Stimulated activated naive CD8-positive, alpha-beta T cell treated with anti-CD3 and anti-CD28 coated beads, Interleukin-15, amount 100 ng/mL, for 72 hours (primary cell): ENCODE data around the gene TERT.
"Not testable (repeated sequence)": the region's sequence is repeated elsewhere in the genome, so short reads cannot be mapped to it uniquely, and the experiment has no call there.

Experiments
- ATAC-seq: fragments of 150-1000 bp; cut with Tn5 transposase; 2 replicates; pipeline ENCODE4 v1.10.0; 2021; ENCODE audit warnings: mild to moderate bottlenecking, moderate library complexity
- DNase-seq, 2 donors: peaks; one replicate each; pipeline ENCODE4 v3.0.0; 2021 to 2022
- H3K27ac Mint-ChIP-seq, 2 donors: one replicate each; pipeline ENCODE4 v1.8.0; 2022; ENCODE audit warnings: mild to moderate bottlenecking in 2 of 2, mixed read lengths in 2 of 2, moderate library complexity in 2 of 2
- H3K27me3 Mint-ChIP-seq: one replicate; pipeline ENCODE4 v1.8.0; 2022; ENCODE audit warnings: mixed read lengths
- H3K4me1 Mint-ChIP-seq: one replicate; pipeline ENCODE4 v1.8.0; 2022; ENCODE audit warnings: mild to moderate bottlenecking, mixed read lengths
- H3K4me3 Mint-ChIP-seq, 2 donors: one replicate each; pipeline ENCODE4 v1.8.0; 2022; ENCODE audit warnings: mild to moderate bottlenecking in 2 of 2, mixed read lengths in 2 of 2, moderate library complexity in 1 of 2
- H3K9me3 Mint-ChIP-seq, 2 donors: one replicate each; pipeline ENCODE4 v1.8.0; 2022; ENCODE audit warnings: mixed read lengths in 2 of 2

Gene TERT

DNA sequence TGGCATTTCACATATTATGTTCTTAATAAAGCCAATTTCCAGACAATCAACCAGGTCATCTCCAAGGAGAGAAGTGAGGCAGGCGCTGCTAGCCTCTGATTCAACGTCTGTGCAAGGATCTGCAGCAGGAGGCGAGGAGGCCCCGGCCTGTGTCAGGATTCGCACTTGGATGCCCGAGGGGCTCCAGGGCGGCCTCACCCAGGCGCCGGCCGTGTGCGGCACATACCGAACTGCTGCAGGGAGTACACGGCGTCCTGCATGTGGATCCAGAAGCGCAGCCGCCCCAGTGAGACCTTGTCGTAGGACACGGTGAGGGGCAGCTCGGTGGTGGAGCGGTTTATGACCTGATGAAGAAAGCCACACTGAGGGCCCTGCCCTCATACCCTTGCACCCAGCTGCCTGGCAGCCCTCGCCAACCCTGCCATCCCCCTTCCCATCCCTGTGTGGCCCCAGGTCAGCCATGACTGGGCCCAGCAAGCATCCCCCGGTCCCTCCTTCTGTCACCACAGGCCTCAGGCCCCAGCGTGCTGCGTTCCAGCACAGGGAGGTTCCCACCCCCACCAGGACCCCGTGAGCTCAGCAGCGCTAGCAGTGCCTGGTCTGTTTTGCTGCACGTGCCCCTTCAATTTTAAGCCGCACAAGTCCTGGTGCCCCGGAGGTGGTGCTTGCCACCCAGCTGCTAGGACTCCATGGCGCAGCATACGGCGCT, 40.1 kb upstream of the TERT start:
- DNase-seq (no peak), ATAC-seq (no peak)
- Mint-ChIP-seq H3K4me1 (peaks cover 15% of the 10 kb centered on the region), H3K9me3 (no peaks in the 10 kb centered on the region), H3K4me3 (no peak overlapping the region), H3K27me3 (no peaks in the 10 kb centered on the region), H3K27ac (no peak overlapping the region)

DNA sequence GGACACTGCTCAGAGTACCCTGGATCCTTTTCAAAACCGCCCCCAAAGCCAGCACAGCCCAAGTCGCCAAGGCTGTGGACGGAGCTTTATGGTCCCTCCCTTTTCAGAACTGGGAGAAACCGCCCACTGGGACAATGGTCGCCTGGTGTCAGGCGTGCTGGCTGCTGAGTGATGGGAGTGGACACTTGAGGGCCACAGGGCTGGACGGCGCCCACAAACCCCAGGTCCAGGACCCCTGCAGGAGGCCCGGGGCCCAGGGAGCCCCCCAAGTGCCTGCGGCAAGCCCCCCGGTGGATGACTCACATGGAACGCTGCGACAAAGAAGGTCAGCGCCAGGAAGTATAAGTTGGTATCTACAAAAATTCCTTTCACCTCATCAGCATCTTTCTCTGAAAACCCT, 39.1 kb upstream of the TERT start:
- no peak for ATAC-seq
- Mint-ChIP-seq H3K9me3 (no peaks in the 10 kb centered on the region), H3K4me1 (peaks cover 15% of the 10 kb centered on the region), H3K27me3 (no peaks in the 10 kb centered on the region), H3K27ac (no peak overlapping the region), H3K4me3 (no peak overlapping the region)
- no peak for DNase-seq

DNA sequence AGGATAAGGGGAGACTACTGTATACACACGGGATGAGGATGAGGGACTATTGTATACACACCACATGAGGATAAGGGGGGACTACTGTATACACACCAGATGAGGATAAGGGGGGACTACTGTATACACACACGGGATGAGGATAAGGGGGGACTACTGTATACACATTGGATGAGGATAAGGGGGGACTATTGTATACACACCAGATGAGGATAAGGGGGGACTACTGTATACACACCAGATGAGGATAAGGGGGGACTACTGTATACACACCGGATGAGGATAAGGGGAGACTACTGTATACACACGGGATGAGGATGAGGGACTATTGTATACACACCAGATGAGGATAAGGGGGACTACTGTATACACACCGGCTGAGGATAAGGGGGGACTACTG, 38.4 kb upstream of the TERT start:
- not testable (repeated sequence) for ATAC-seq, H3K27ac Mint-ChIP-seq, H3K9me3 Mint-ChIP-seq

DNA sequence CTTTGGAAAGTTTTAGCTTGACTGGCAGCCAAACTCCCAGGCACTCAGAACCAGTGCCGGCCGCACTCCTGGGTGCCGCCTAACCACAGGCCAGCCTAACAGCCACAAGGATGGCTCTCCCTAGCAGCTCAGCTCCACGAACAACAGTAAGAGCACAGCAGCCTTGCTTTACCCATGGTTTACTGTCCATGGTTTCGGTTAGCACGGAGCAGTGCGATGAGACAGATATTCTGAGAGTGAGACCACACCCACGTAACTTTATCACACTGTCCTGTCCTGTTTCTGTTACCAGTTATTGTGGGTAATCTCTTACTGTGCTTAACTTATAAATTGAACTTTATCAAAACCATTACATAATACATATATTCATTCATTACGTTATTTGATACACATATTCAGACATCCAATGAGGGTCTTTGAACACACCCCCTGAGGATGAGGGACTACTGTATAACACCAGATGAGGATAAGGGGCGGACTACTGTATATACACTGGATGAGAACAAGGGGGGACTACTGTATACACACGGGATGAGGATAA, 37.7 kb upstream of the TERT start:
- no peaks in the 10 kb centered on the region for H3K9me3 Mint-ChIP-seq
- ATAC-seq = peak; percentile 74
- H3K27me3 Mint-ChIP-seq = no peaks in the 10 kb centered on the region
- no peak overlapping the region for H3K27ac Mint-ChIP-seq
- H3K4me3 Mint-ChIP-seq = no peak overlapping the region
- H3K4me1 Mint-ChIP-seq = peaks cover 11% of the 10 kb centered on the region
- no peak for DNase-seq

More for the DNA sequence above, 38.4 kb upstream of the TERT start:
- peaks cover 15% of the 10 kb centered on the region for H3K4me1 Mint-ChIP-seq
- H3K27me3 Mint-ChIP-seq, DNase-seq, H3K4me3 Mint-ChIP-seq: not testable (repeated sequence)

DNA sequence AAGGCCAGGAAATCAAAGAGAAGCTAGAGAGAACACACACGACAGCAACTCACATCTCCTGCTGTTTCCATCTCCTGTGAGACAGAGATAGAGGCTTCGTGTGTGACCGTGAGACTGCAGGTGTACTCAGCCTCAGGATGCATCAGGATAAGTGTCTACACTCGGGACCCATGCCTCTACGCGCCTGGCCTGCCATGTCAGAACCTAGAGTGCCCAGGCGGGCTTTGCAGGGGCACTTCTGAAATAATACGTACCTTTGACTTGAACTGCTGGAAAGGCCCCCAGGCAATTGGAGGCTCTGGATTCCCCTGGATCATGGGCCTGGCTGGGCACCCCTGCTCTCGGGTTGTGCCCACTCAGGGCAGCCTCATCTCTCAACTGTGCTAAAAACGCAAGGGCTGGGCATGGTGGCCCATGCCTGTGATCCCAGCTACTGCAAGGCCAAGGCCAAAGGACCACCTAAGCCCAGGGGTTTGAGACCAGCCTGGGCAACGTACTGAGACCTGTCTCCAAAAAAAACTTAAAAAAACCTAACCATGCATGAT, 37.1 kb upstream of the TERT start:
- DNase-seq (no peak), ATAC-seq (peak; percentile 16)
- H3K4me3 Mint-ChIP-seq = no peak overlapping the region
- peaks cover 11% of the 10 kb centered on the region for H3K4me1 Mint-ChIP-seq
- H3K27me3 Mint-ChIP-seq = no peaks in the 10 kb centered on the region
- no peak overlapping the region for H3K27ac Mint-ChIP-seq
- H3K9me3 Mint-ChIP-seq = no peaks in the 10 kb centered on the region

DNA sequence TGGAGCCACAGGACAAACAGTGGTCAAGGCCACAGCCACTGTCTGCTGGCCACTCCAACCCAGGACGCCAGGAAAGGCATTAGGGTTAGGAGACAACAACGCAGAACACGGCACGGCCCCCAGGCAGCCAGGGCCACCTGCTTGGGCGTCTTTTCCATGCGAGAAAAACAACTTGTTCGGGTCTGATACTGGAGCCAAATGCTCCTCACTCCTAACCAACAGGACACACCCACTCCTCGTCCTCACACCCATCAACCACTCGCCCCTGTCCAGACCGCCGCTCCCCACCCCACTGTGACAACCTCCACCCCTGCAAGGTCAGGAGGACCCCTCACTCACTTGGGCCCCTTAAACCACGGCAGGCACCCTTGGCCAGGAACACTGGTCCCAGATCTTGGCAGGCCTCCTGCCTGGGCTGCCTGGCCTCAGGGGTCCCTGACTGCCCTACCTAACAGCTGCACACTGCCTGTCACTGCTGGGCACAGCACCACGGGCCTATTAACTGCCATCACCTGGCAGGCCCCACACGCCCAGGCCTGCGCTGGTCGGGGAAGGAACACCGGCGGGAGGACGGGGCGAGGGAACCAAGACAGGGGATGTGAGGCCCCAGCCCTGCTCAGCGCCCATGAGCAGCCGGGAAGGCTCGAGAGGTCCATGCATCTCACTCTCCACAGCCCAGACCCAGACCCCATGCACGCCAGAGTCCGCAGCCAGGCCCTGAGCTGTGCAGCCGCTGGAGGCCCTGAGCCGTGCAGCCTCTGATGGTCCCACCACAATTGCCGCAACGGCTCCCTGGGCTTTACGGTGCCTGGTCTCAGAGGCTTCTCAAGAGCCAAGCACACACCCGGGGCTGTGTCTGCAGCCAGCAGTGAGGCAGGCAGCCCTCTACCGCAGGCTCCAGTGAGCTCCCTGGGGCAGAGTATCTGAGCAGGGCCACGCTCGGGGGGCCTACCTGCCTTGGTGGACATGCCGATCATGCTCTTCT, 36.3 kb upstream of the TERT start:
- H3K4me3 Mint-ChIP-seq = no peak overlapping the region
- no peaks in the 10 kb centered on the region for H3K27me3 Mint-ChIP-seq
- no peaks in the 10 kb centered on the region for H3K9me3 Mint-ChIP-seq
- ATAC-seq (peak; percentile 36), DNase-seq (no peak)
- H3K27ac Mint-ChIP-seq = no peak overlapping the region
- H3K4me1 Mint-ChIP-seq = peaks cover 3% of the 10 kb centered on the region

DNA sequence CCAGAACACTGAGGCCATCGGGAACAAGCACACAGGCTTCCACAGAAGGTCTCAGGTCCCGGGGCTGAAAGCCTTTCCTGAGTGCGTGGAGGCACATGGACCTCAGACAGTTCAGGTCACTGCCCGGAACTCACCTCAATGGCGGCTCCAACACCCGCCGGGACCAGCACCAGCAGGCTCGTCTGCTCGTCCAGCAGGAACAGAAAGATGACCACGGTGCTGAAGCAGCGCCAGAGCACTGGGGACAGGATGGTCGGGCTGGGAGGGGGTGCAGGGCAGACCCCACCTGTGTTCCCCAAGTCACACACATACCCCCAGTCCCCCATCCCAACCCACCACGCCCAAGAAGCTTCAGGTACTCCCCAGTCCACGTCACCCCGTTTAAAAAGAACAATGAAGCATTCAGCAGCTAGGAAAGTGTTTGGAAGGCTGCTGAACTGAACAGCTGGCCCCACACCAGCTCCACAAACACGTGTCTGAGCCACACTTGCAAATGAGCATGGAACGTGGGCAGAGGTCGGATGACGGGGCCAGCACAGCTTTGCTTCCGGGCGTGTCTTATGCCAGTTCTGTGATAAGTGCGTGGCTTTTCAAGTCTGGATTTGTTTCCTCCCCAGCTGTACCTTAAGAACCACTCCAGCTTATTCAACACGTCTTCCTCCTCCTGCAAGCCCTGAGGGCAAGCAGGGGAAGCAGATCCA, 35.4 kb upstream of the TERT start:
- H3K9me3 Mint-ChIP-seq = no peaks in the 10 kb centered on the region
- no peaks in the 10 kb centered on the region for H3K4me1 Mint-ChIP-seq
- no peak overlapping the region for H3K27ac Mint-ChIP-seq
- ATAC-seq (no peak), DNase-seq (no peak)
- H3K4me3 Mint-ChIP-seq = no peak overlapping the region
- no peaks in the 10 kb centered on the region for H3K27me3 Mint-ChIP-seq

DNA sequence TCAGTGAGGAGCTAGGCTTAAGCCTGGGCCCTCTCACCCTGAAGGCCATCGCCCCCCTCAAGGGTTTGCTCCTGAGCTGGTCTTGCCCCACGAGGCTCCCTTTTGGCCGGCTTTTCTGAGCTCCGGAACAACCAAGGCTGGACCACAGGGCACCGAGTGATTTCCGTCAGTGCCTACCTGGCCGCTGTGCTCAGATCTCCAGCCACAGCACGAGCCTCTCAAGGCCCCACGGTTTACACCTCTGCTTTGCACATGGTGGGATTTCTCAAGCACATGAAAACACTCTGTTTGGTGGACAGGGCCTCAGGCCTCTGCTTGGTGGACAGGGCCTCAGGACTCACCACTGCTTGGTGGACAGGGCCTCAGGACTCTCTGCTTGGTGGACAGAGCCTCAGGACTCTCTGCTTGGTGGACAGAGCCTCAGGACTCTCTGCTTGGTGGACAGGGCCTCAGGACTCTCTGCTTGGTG, 34.3 kb upstream of the TERT start:
- H3K27me3 Mint-ChIP-seq = no peaks in the 10 kb centered on the region
- DNase-seq = no peak
- peak overlapping the region in 1 of 2 donors; percentile 1 for H3K27ac Mint-ChIP-seq
- H3K4me1 Mint-ChIP-seq = no peaks in the 10 kb centered on the region
- no peak for ATAC-seq
- H3K9me3 Mint-ChIP-seq = no peaks in the 10 kb centered on the region
- H3K4me3 Mint-ChIP-seq = no peak overlapping the region

GRCh38 chr5:1328237-1329110, 33.6 kb upstream of the TERT start:
- not testable (repeated sequence) for ATAC-seq, H3K4me1 Mint-ChIP-seq

DNA sequence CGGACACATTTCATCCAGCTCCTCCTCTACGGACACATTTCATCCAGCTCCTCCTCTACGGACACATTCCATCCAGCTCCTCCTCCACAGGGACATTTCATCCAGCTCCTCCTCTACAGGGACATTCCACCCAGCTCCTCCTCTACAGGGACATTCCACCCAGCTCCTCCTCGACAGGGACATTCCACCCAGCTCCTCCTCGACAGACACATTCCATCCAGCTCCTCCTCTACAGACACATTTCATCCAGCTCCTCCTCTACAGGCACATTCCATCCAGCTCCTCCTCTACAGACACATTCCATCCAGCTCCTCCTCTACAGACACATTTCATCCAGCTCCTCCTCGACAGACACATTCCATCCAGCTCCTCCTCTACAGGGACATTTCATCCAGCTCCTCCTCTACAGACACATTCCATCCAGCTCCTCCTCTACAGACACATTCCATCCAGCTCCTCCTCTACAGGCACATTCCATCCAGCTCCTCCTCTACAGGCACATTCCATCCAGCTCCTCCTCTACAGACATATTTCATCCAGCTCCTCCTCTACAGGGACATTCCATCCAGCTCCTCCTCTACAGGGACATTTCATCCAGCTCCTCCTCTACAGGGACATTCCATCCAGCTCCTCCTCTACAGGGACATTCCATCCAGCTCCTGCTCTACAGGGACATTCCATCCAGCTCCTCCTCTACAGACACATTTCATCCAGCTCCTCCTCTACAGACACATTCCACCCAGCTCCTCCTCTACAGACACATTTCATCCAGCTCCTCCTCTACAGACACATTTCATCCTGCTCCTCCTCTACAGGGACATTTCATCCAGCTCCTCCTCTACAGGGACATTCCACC, 32.3 kb upstream of the TERT start:
- H3K27me3 Mint-ChIP-seq, H3K27ac Mint-ChIP-seq, H3K4me3 Mint-ChIP-seq, H3K9me3 Mint-ChIP-seq, H3K4me1 Mint-ChIP-seq, DNase-seq, ATAC-seq: not testable (repeated sequence)

More at GRCh38 chr5:1328237-1329110, 33.6 kb upstream of the TERT start:
- peak overlapping the region in 1 of 2 donors; percentile 1 for H3K27ac Mint-ChIP-seq
- H3K4me3 Mint-ChIP-seq, H3K27me3 Mint-ChIP-seq, DNase-seq, H3K9me3 Mint-ChIP-seq: not testable (repeated sequence)

- H3K27ac Mint-ChIP-seq = peak overlapping the region in 1 of 2 donors; percentile 47
- not testable (repeated sequence) for H3K4me3 Mint-ChIP-seq, DNase-seq, H3K27me3 Mint-ChIP-seq, H3K4me1 Mint-ChIP-seq, H3K9me3 Mint-ChIP-seq, ATAC-seq
Observed at GRCh38 chr5:1326532-1326875, 31.6 kb upstream of the TERT start.

- Mint-ChIP-seq H3K4me3 (no peak overlapping the region), H3K27me3 (no peaks in the 10 kb centered on the region), H3K9me3 (no peaks in the 10 kb centered on the region), H3K4me1 (no peaks in the 10 kb centered on the region), H3K27ac (peak overlapping the region in 1 of 2 donors; percentile 53)
- ATAC-seq (no peak), DNase-seq (no peak)
Observed at GRCh38 chr5:1325870-1326531, 31.1 kb upstream of the TERT start.

DNA sequence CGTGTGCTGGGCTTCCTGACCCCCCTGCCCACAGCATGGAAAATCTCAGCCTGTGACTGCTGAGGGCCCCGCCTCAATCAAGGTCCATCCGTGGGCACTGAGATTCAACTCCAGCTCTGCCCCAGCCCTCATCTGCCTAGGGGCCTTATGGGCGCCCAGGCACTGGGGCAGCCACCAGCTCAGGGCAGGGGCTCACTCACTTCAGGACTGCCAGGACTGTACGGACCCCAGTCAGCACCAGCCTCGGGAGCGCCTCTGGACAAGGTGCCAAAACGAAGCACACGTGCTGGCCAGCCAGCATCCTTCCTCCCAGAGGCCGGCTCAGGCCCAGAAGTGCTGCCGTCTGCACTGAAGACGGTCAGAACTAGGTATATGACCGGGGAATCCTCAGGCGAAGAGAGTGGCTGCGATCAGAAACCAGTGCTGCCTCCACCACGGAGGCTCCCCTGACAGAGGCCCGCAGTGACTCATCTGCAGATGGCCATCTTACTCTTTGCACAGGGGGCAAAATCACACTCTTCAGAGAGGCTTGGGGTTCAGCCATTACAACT, 30.4 kb upstream of the TERT start:
- H3K4me1 Mint-ChIP-seq = no peaks in the 10 kb centered on the region
- H3K27ac Mint-ChIP-seq = no peak overlapping the region
- H3K27me3 Mint-ChIP-seq = no peaks in the 10 kb centered on the region
- ATAC-seq (no peak), DNase-seq (no peak)
- H3K4me3 Mint-ChIP-seq = no peak overlapping the region
- H3K9me3 Mint-ChIP-seq = no peaks in the 10 kb centered on the region
